GM19452 (cell line): ENCODE measurements around the gene CDC45.

Source experiments
- ATAC-seq: cut with Tn5 transposase; IDR thresholded peaks from one replicate; pipeline ENCODE4 v1.9.1; 2021; ENCODE audit not compliant: unreplicated experiment

The CDC45 gene

DNA sequence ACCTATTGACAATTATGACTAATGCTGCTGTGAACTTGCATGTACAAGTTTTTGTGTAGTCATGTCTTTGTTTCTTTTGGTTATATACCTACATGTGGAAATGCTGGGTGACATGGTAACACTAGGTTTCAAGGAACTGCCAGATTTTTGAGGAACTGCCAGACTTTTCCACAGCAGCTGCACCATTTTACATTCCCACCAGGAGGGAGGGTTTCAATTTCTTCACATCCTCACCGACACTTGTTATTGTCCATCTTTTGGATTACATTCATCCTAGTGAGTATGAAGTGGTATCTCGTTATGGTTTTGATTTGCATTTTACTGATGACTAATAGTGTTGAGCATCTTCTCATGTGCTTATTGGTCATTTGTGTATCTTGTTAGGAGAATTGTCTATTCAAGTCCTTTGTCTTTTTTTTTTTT, 31.2 kb downstream of the CDC45 start:
- no peak for ATAC-seq

DNA sequence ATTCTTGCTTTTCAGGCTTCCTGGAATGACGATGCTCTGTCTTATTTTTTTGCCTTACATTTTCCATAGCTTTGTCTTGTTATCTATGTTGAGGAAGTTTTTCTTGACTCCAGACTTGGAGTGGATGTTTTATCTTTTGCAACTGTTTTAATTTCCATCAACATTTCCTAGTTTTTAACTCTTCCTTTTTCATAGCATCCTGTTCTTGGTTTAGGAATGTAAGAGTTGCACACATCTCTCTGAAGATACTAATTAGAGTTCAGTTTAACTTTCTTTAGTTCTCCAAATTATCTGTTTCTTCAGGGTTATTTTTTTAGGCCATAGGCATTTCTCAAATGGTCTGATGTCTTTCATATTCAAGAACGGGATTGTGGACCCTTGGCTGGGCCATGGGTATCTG, 34.1 kb downstream of the CDC45 start:
- ATAC-seq = no peak

DNA sequence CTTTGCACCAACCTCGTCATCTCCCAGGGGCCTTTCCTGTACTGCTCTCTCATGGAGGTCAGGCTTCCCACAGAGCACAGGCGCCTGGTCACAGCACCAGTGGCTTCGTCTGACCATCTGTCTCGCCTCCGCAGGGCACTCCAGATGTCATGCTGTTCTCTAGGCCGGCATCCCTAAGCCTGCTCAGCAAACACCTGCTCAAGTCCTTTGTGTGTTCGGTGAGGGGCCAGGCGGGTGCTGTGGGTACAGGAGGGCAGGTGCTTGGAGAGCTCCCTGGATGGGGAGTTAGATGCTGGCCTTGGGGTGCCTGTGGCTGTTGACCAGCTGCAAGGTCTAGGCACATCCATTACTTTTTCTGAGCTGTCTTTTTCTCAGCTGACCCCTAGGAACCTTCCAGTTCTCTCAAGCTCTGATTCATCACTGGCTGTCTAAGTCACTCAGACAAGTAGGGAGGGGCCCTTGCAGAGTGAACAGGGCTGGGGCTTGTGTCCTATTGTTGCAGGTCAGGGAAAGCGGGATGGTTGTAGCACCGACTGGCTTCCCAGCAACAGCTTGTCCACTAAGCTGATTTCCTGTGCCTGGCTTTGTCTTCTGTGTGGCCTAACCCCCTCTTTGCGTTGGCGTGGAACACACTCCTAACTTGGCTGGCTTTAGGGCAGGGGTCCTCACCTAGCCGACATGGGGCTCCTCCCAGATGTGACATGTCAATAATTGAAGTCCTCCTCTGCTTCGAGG, 35.3 kb downstream of the CDC45 start:
- no peak for ATAC-seq

DNA sequence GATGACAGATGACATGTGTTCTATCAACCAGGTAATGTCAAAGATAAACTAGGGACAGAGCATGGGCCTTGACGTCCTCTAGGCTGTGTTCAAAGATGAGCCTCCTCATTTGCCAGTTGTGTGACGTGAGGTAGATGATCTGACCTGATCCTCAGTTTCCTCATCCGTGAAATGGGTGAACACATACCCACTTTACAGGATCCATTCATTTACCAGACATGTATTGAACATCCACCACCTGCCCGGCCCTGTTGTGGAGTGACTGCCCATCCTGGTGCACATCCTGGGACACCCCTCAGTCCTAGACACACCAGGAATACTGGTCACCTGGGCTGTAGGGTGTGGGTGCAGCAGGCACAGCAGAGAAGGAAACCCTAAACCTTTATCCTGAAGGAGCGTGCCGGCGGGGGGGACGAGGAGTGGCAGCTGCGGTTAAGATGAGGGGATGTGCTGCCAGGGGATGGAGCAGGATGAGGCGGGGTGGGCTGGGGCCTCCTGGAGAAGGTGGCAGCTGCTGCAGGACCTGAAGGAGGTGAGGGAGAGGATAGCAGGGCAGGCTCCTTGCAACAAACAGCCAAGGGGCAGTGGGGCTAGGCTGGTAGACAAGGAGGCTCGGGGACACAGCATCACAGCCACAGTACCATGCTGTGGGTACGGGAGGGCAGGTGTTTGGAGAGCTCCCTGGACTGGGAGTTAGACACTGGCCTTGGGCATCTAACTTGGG, 36.1 kb downstream of the CDC45 start:
- ATAC-seq = no peak

DNA sequence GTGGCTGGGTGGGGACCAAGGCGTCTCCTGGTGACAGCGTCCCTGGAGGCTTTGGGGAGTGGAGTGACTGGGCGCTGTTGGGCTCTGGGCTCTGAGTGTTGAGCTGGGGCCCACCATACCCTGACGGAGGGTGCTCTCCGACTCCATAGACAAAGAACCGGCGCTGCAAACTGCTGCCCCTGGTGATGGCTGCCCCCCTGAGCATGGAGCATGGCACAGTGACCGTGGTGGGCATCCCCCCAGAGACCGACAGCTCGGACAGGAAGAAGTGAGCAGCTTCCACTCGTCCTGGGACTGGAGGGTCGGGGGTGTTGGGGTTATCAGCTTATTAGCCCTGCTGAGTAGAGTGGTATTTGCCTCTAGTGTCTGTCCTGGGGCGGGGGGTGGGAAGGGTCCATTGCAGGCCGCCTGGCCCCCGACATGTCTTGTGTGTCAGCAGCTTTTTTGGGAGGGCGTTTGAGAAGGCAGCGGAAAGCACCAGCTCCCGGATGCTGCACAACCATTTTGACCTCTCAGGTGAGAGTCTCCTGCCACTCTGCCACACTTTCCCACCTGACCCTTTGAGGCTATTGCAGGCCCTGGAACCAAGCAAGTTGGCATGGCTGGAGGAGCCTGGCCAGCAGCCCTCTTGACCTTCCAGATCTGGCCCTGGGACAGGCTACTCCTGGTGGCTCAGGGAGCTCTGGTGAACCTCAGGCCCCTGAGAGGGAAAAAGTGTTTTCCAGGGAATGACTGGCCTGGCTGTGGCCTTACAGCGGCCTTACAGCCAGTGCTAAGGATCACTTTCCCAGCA, 36.9 kb downstream of the CDC45 start:
- no peak for ATAC-seq

DNA sequence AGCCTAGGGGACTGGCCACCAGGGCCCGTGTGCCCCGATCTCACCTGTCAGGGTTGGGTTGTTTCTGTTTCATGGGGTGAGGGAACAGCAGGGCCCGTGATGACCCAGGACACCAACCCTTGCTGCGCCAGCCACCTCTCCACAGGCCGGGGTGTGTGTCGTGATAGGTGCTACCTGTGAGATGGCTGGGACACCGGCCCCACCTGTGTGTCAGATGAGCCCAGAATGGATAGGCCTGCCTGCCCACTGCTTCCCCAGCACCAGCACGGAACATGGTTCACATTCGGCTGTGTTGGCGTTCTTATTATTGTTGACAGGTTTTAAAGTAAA, 37.4 kb downstream of the CDC45 start:
- no peak for ATAC-seq

DNA sequence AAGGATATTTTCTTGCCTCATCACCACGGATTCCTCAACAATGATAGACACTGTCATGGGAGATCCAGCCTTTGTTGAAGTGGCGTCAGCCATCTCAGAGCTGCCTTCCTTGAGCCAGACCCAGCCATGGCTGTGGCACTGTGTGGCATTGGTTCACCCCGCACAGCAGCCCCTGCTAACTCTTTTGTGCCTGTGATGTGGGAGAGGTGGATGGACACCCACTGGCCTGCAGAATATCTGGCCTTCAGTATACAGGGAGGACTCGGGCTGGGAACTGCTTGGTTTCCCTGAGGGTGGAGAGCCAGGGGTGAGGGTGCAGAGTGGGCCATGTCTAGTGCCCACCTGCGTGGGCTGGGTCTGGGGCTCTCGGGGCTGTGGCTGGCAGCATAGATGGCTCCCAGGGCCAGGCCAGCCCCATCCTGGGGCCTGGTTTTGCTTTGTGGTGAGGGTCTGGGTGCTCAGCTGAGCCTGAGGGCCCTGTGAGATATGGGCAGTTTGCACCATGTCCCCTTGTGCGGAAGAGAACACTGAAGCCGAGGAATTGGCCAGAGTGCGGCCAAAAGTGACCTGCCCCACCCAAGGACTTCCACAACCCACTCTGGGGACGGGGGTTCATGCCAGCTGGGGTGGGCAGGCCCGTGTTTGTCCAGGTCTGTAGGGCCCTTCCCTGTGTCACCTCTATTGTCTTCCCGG, 38.3 kb downstream of the CDC45 start:
- no peak for ATAC-seq

DNA sequence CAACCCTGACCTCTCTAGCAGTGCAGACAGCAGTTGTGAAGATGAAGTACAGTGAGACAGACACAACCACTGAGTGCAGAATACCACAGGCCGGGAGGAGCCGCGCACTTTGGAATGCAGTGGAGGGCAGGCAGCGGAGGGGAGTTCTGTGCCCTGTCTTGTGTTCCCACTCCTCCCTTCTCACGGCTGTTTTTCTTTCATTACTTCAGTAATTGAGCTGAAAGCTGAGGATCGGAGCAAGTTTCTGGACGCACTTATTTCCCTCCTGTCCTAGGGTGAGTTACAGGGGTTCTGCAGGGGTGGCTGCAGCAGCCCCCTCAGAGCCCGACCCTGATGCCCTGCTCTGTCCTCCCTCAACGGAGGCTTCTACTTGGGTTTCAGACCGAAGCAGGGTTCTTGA, 38.9 kb downstream of the CDC45 start:
- no peak for ATAC-seq

DNA sequence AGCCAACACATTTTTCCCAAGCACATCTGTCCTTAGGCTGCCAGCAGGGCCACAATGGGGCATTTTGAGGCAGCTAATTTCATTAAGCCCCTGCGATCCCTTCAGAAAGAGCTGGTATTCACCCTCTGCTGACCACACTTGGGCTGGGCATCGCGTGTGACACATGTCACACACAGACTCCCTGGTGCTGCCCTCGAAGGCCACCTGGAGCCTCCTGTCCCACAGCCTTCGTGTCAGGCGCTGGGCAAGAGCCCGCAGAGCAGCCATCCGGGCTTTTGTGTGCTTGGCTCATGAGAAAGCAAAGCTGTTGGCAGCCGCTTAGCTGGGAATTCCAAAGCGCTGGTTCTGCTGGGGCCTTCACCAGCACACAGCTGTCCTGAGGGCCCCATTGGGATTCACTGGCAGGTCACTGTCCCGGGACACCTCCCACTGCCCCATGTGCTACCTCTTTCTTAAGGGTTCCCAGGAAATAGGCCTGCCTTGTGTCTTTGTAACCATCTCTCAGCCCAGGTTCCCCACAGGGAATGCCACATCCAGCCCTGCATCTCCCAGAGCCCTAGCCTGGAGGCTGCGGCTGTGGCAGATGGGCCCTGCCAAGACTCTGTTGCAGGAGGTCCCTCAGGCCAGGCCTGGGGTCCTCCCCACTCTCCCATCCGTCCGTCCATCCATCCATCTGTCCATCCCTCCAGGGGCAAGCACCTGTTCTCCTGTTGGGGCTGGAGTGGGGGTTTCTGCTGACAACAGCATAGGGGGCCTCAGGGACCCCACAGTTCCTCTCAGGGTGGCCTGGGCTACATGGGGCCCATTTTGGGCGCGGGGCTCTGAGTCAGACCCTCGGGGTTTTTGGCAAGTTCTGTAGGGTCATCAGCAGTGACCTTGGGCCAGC, 39.6 kb downstream of the CDC45 start:
- no peak for ATAC-seq

DNA sequence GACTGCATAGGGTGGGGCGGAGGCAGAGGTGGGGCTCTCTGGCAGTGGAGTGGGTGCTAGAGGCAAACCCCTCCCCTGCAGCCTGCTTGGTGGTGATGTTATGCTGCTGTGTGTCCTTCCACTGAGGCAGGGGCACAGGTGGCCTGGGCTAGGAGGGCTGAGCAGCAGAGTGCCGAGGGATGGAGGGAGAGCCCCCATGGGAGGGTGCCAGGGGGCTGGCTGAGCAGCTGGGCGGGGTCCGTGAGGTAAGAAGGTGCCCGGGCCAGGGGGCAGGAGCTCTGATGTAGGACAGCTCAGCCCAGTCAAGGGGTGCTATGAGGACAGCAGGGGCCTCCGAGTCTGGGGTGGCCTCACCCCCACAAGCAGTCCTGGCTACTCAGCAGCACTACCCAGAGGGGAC, 40.3 kb downstream of the CDC45 start:
- no peak for ATAC-seq

DNA sequence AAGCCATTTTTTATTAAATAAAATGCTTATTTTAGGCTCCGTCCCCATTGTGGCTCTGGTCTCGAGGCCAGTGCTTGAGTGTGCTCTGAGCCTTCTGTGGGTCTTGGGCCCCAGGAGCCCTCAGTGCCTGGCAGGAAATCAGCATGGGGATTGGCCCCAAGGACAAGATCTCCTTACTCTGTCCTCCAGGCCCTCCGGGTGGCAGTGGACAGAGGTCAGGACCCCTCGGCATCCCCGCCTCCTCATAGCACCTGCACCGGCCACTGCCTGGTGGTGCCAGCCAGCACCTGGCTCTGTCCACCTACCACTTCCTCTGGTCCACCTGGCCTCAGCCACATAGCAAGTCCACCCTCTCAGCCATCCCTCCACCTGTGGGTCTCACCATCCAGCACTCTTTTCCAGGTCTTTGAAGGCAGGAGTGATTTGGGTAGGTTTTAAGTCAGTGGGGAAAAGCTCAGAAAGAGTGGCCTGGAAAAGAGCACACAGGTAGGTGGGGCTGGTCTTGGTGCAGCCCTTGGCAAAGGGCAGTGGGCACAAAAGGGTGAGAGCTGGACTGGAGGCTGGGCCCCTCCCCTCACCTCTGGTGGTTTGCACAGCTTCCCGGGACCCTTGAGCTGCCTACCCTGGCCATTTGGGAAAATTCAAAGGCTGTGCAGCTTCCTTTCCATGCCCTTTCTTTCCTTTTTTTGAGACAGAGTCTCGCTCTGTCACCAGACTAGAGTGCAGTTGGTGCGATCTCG, 41.0 kb downstream of the CDC45 start:
- no peak for ATAC-seq

DNA sequence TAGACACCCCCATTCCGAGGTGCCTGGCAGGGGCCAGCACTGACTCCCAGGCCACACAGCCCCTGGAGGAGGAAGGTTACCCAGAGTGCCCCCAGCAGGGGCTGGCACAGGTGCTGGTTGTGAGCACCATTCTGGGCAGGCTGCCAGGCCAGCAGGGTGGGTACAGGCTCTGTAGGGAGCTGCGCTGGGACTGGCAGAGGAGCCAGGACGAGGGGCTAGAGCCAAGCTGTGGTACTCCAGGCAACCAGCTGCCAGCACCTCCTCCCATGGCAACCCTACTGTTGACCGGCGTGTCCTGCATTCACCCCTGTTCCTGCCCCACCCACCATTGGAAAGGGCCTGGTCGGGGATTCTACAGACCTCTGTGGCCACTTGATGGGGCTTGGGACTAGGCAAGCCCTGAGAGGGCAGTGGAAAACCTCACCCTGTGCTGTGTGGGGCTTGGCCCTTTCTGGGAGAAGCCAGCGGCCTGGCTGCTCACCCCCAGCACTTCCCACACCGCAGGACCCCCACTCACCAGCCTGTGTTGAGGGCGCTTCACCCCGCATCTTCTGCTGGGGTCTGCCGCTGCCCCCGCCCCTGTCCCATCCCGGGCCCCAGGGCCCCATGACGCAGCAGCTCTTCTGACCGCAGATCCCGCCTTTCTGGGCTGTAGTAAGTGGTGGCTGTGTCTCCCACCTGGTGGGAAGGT, 42.6 kb downstream of the CDC45 start:
- no peak for ATAC-seq

DNA sequence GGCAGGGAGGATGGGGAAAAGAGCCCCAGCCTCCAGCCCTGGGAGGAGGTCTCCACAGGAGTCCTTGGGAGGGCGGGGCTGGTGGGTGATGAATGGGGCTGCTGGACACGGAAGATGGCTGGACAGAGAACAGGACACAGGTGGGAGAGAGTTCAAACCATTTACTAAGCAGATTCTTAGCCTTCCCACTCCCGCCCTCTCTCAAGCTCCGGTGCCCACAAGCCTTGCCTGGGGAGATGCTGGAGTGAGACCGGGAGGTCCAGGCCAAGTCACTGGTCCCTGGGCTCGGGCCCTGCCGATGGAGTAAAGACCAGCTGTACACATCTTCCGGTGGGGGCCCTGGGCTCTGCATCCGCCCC, 43.1 kb downstream of the CDC45 start:
- no peak for ATAC-seq

DNA sequence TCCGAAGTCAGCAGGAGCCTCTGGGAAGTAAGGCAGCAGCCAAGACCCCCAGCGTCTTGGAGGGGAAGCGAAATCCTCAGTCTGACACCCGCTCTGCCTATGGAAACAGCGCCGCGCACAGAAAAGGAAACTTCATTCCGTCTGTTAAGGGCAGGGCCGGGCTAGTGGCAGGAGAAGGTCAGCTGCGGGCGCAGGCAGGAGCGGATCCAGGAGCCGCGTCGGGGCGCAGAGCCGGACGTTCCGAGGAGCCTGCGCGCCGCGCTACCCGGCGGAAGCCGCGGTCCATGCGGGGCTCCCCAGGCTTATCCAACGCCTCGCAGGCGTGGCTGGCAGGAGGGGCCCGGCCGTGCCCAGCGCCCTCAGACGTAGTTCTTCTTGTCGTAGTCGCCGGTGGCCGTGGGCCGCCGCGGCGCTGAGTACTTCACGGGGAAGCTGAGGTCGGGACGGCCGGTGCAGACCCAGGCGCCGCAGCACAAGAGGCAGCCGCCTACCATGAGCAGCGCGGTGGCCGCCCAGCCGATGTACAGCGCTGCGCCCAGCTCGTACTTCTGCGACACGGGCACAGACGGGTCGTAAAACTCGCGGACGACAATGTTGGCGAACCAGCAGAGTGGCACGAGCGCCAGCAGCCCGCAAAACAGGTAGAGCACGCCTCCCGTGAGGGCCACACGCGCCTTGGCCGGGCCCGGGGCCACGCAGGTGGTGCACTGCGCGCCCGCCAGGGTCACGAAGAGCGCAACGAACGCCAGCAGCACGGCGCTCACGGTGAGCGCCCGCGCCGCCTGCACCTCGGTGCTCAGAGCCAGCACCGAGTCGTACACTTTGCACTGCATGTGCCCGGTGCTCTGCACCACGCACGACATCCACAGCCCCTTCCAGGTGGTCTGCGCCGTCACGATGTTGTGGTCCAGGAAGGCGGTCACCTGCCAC, 43.8 kb downstream of the CDC45 start:
- ATAC-seq = no peak

DNA sequence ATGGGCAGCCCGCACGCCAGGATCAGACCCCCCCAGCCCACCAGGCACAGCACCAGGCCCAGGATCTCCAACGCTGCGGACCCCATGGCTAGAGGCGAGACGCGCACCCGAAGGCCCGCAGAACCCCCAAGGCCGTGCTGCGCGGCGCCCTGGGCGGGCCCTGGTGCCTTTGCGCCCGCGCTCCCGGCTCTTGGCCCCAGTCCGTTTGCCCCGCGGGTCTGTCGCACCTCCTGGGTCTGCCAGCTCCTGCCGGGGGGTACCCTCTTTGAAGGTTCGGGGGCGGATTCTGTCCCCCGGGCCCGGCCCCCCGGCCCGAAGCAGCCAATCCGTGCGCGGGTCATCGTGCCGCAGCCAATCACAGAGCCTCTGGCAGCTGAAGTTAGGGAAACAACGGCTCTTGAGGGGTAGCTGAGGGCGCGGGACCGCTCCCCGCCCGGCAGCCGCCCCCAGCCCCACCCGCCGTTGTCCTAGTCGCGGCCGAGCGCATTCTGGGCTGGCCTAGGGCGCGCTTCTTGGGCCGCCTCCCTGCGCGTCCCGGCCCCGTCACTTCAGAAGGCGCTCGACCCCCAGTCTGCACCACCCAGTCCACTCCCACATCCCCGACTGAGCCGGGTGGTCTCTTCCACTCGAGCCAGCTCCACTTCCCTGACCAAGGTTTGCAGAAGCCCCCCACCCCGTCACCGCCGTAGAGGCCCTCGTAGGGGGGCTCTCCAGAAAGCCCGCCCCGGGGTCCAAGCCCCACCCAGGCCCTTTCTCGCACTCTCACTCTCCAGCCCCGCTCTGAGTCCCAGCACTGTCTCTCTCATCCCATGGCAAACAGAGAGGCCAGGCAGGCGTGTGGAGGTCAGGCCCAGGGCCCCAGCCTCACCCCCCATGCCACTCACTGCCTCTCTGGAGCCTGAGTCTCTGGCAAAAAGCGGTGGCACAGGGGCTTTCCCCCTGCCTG, 44.7 kb downstream of the CDC45 start, which contains the start of gene CLDN5:
CLDN5 (minus strand) TSS at position 241 of the 946 bp plus-strand sequence; CDS start at position 86, 155 bp downstream.
- ATAC-seq = no peak

DNA sequence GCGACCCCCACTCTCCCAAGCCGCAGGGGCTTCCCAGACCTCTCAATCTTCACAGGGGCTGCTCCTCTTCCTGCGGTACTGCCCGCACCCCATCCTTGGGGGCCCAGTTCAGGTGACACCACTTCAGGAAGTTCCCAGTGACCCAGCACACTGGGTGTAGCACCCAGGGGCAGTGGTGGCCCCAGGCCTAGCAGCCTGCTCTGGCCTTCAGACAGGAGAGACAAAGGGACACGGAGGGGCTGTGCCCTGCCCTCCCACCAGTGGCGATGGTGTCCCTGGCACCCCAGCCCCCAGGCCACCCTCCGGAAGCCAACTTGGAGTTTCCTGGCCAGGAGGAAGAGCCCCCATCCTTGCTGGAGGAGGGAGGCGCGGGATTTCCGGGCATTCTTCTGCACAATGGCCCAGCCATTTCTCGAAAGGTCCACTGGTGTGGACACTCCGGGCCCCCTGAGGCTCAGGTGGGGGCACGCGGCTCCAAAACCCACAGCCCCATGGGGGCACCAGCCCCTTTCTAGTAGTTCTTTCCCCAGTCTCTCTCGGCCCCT, 45.5 kb downstream of the CDC45 start:
- ATAC-seq = no peak

DNA sequence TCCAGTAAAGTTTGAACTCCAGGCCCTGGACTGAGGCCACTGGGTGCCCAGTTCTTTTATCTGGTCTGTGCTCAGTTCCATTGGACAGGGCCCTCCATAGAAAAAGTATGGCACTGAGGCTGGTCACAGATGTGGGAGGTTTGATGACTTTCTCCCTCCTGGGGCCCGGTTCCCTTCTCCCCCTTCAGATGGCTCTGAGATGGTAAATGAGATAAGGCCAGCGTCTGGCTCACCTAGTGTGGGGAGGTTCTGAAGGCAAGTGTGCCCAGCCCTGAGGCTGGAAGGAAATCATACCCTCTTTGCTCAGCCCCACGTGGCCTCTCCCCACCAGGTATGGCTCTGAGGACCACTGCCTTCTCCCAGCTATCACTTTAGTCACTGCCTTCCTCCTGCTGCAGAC, 45.9 kb downstream of the CDC45 start:
- ATAC-seq = no peak
